HepG2 (cell line): ENCODE results near the gene PTGDS. TPM values are rescaled to one million over a fixed set of nuclear protein-coding genes. Genes with fewer than 3 reads are reported as not detected.
A peak's percentile ranks its signal among the peaks of the same experiment; 100 is the strongest.

Experiments
- AFF4 ChIP-seq: sonication (generic); formaldehyde crosslinking; IDR thresholded peaks from 2 replicates; pipeline ENCODE4 v1.4.0; 2020; ENCODE audit warnings: missing genetic modification reagents
- CREM ChIP-seq, 2 experiments: sonication (generic) in 1 of 2; formaldehyde crosslinking in 1 of 2; IDR thresholded peaks; 2 replicates each; pipeline versions ENCODE4 v1.4.0 to v1.6.1; 2016 to 2020; ENCODE audit warnings: antibody characterized with exemption in 1 of 2, mild to moderate bottlenecking in 1 of 2, missing genetic modification reagents in 1 of 2
- HNRNPH1 ChIP-seq: fragments of 200-400 bp; formaldehyde crosslinking; optimal IDR thresholded peaks from 2 replicates; pipeline ENCODE3; 2017; ENCODE audit warnings: mild to moderate bottlenecking, low read depth, low read length
- HOXA3 ChIP-seq: sonication (generic); formaldehyde crosslinking; IDR thresholded peaks from 2 replicates; pipeline ENCODE4 v1.5.0; 2020; ENCODE audit warnings: missing genetic modification reagents
- IKZF4 ChIP-seq: sonication (generic); formaldehyde crosslinking; IDR thresholded peaks from 2 replicates; pipeline ENCODE4 v1.5.1; 2020; ENCODE audit warnings: borderline replicate concordance, mild to moderate bottlenecking, low read depth, missing genetic modification reagents; ENCODE audit errors: not compliant biosample characterization
- KAT7 ChIP-seq: IDR thresholded peaks from 2 replicates; pipeline ENCODE4 v1.6.1; 2018; ENCODE audit warnings: borderline replicate concordance, missing compliant biosample characterization
- KDM3A ChIP-seq: IDR thresholded peaks from 2 replicates; pipeline ENCODE4 v1.6.1; 2018; ENCODE audit warnings: low read depth, missing compliant biosample characterization
- PATZ1 ChIP-seq: sonication (generic); formaldehyde crosslinking; IDR thresholded peaks from 2 replicates; pipeline ENCODE4 v1.4.0; 2020; ENCODE audit warnings: missing genetic modification reagents
- PAWR ChIP-seq: sonication (generic); formaldehyde crosslinking; IDR thresholded peaks from 2 replicates; pipeline ENCODE4 v1.4.0; 2020; ENCODE audit warnings: missing genetic modification reagents, mild to moderate bottlenecking, borderline replicate concordance
- REXO4 ChIP-seq: sonication (generic); formaldehyde crosslinking; IDR thresholded peaks from 2 replicates; pipeline ENCODE4 v1.8.0; 2022; ENCODE audit warnings: missing genetic modification reagents, mild to moderate bottlenecking, borderline replicate concordance
- SATB2 ChIP-seq: sonication (generic); formaldehyde crosslinking; IDR thresholded peaks from 2 replicates; pipeline ENCODE4 v1.5.0; 2020; ENCODE audit warnings: missing genetic modification reagents
- SOX6 ChIP-seq, 2 experiments: fragments of 450-650 bp in 1 of 2; sonication (generic) in 1 of 2; formaldehyde crosslinking in 1 of 2; IDR thresholded peaks; 2 replicates each; pipeline versions ENCODE4 v1.4.0 to v1.6.1; 2017 to 2020; ENCODE audit warnings: antibody characterized with exemption in 1 of 2, mild to moderate bottlenecking in 1 of 2, missing genetic modification reagents in 1 of 2
- ZBTB10 ChIP-seq: sonication (generic); formaldehyde crosslinking; IDR thresholded peaks from 2 replicates; pipeline ENCODE4 v1.4.0; 2020; ENCODE audit warnings: missing genetic modification reagents, borderline replicate concordance
- ZNF20 ChIP-seq: sonication (generic); formaldehyde crosslinking; IDR thresholded peaks from 2 replicates; pipeline ENCODE4 v1.4.0; 2020; ENCODE audit warnings: mild to moderate bottlenecking, moderate library complexity, missing genetic modification reagents
- ZNF34 ChIP-seq: sonication (generic); formaldehyde crosslinking; IDR thresholded peaks from 2 replicates; pipeline ENCODE4 v1.4.0; 2020; ENCODE audit warnings: mild to moderate bottlenecking, missing genetic modification reagents, borderline replicate concordance
- ZNF558 ChIP-seq: sonication (generic); formaldehyde crosslinking; IDR thresholded peaks from 2 replicates; pipeline ENCODE4 v1.9.0; 2022; ENCODE audit warnings: mild to moderate bottlenecking, missing genetic modification reagents, borderline replicate concordance
- ZSCAN29 ChIP-seq: sonication (generic); formaldehyde crosslinking; conservative IDR thresholded peaks from 2 replicates; pipeline ENCODE4 v1.4.0; 2020; ENCODE audit warnings: mild to moderate bottlenecking, missing genetic modification reagents
- ZZZ3 ChIP-seq: sonication (generic); formaldehyde crosslinking; IDR thresholded peaks from 2 replicates; pipeline ENCODE4 v1.4.0; 2020; ENCODE audit warnings: missing genetic modification reagents, mild to moderate bottlenecking, borderline replicate concordance
- polyA plus RNA-seq, 8 experiments: library from polyadenylated mRNA; depleted of rRNA in 3 of 8; stranded (reverse) in 7 of 8; unstranded in 1 of 8; fragments of >200 nt; fragmentation: Illumina TruSeq in 4 of 8; extraction: Trizol in 4 of 8; gene quantifications; 2 replicates each; pipeline versions ENCODE4 v1.2.1 to v1.2.3, GENCODE V29; 2011 to 2016; ENCODE audit warnings: low read depth in 4 of 8, missing spikeins in 1 of 8, mixed read lengths in 1 of 8; ENCODE audit not compliant: insufficient read depth in 1 of 8
- total RNA-seq, 5 experiments: library from RNA; depleted of rRNA; stranded (reverse); fragments of >200 nt; fragmentation: Illumina TruSeq; extraction: Trizol; gene quantifications; 2 replicates each; pipeline ENCODE4 v1.2.3, GENCODE V29; 2016; ENCODE audit warnings: low read depth in 1 of 5

Gene PTGDS
- total and polyA plus RNA-seq, 2 of the 13 experiments (the other 11 are each of a cell fraction or from before 2014, with no cell fraction given) = 0.33 to 0.50 TPM

- TF ChIP-seq AFF4 (CRISPR knock-in tag) (no peak), SOX6 (IDR thresholded peaks at IDR 0.05) (no peak), SOX6 (CRISPR knock-in tag; IDR thresholded peaks at IDR 0.05) (peak; percentile 57), SATB2 (no peak), HNRNPH1 (no peak), ZZZ3 (CRISPR knock-in tag) (peak; percentile 79; the same call in 1 of the 2 replicates), HOXA3 (peak; percentile 55; the same call in 1 of the 2 replicates), ZSCAN29 (CRISPR knock-in tag) (no peak; the same call in 1 of the 2 replicates), CREM (IDR thresholded peaks at IDR 0.05) (no peak), CREM (CRISPR knock-in tag; IDR thresholded peaks at IDR 0.05) (no peak), PATZ1 (peak; percentile 71; the same call in 1 of the 2 replicates), ZNF20 (CRISPR knock-in tag) (no peak), ZNF34 (CRISPR knock-in tag) (no peak), PAWR (CRISPR knock-in tag) (no peak), IKZF4 (CRISPR knock-in tag) (peak; percentile 30), ZNF558 (CRISPR knock-in tag) (no peak; the same call in 1 of the 2 replicates), ZBTB10 (peak; percentile 34; the same call in 1 of the 2 replicates), REXO4 (CRISPR knock-in tag) (no peak), KAT7 (peak; percentile 33; the same call in 1 of the 2 replicates), KDM3A (CRISPR knock-in tag) (0 out of 2 replicates have a peak, but pooled peaks have one; percentile 44)
Observed at GRCh38 chr9:136944519-136945332, 32.6 kb upstream of the PTGDS start, which contains the start of the genes C8G and FBXW5 (continued).
